ENCODE data around the gene MRPS26.

The MRPS26 gene

DNA sequence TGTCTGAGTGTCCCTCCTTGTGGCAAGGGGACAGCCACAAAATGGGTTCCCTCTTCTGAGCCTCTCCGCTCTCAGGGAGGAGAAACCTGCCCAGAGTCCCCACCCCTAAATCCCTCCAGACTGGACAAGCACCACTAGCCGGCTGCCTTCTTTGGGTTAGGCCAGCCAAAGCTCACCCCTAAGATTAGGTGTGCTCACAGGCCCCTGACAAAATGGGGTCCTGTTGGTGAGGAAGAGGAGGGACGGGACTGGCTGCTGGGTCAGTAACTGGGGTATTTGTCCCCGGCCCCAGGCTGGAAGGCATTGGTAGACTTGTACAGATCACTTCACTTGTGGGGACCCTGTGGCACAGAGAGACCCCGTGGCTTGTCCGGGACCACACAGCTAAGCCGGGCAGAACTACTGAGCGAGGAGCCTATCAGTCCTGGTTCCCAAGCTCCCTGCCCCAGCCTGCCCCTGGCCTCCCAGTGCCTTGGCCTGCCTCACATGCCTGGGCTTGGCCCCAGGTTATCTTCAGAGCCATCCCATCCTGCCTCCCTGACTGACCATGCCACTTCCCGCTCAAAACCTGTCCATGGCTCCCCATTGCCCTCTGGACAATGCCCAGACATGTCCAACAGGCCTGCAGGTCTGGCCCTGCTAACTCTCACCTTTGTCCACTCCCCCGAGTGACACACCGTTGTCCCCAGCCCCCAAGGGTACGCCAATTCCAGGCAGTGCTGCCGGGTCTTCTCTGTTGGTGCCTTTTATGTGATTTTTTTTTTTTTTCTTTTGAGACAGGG, 49.2 kb downstream of the MRPS26 start:
- Histone ChIP-seq H3K27ac (ENCODE audit: extremely low read depth, low read depth, low read length) (no peak overlapping the region), H3K4me1 (ENCODE audit: control insufficient read depth, insufficient read depth, low read length) (no peaks in the 10 kb centered on the region), H3K36me3 (ENCODE audit: control insufficient read depth in 2 of 2, insufficient read depth in 1 of 2, low read length in 2 of 2) (no peaks in the 10 kb centered on the region), H3K9me3 (ENCODE audit: control insufficient read depth, insufficient read depth, low read depth, low read length) (no peaks in the 10 kb centered on the region), H3K4me3 (ENCODE audit: low read depth, low read length) (no peak overlapping the region)
- TF ChIP-seq ZBTB21 (tag by site-specific recombination; IDR thresholded peaks at IDR 0.05) (no peak), ZNF132 (tag by site-specific recombination; IDR thresholded peaks at IDR 0.05; ENCODE audit: borderline replicate concordance) (no peak), ZNF16 (tag by site-specific recombination; IDR thresholded peaks at IDR 0.05; ENCODE audit: low read depth) (0 out of 2 replicates have a peak, but pooled peaks have one; percentile 18), ZNF311 (tag by site-specific recombination; IDR thresholded peaks at IDR 0.05; ENCODE audit: borderline replicate concordance) (no peak), ZNF133 (tag by site-specific recombination; IDR thresholded peaks at IDR 0.05) (no peak), RBAK (tag by site-specific recombination; IDR thresholded peaks at IDR 0.05) (no peak), ZNF391 (tag by site-specific recombination; IDR thresholded peaks at IDR 0.05; ENCODE audit: borderline replicate concordance, low read depth) (no peak)
- POLR2A ChIA-PET, result no interaction called here
- CTCF ChIA-PET, result interaction anchor here (0.6 to 1.1 kb wide), 5 partner anchors 10 to 1398 kb away, joined by 3 to 4 read pairs (median 3); no protein-coding TSS in a partner anchor
